ENCODE measurements around the gene SPACA9. TPM values are rescaled to one million over a fixed set of nuclear protein-coding genes. Genes with fewer than 3 reads are reported as not detected.

The SPACA9 gene
- total RNA-seq, 1 donor from 2014 or later: 0.75 TPM

- ATAC-seq (no peak), DNase-seq (ENCODE audit: low spot score) (no peak)
Observed at GRCh38 chr9:132935026-132935425, 56.3 kb downstream of the SPACA9 start.

GRCh38 chr9:132937463-132937901, 58.8 kb downstream of the SPACA9 start:
- DNase-seq (ENCODE audit: low spot score): no peak
- no peak for ATAC-seq

GRCh38 chr9:132939169-132939568, 60.5 kb downstream of the SPACA9 start:
- no peak for ATAC-seq
- DNase-seq (ENCODE audit: low spot score): no peak

Other genes starting within 250 kb of the SPACA9 start
- 7.7 TPM for gene DDX31, start 208.9 kb upstream of the SPACA9 start, total RNA-seq
- gene GTF3C4, start 208.4 kb upstream of the SPACA9 start, total RNA-seq: 6.1 TPM
- gene AK8, start 614 bp upstream of the SPACA9 start, total RNA-seq: not detected
- gene TSC1, start 65.7 kb downstream of the SPACA9 start, total RNA-seq: 16.8 TPM
- gene GFI1B, start 99.8 kb downstream of the SPACA9 start, total RNA-seq: 0.15 TPM
- 24.6 TPM for gene GTF3C5, start 152.1 kb downstream of the SPACA9 start, total RNA-seq
- 7.7 TPM for gene CEL, start 183.1 kb downstream of the SPACA9 start, total RNA-seq
- gene RALGDS, start 242.3 kb downstream of the SPACA9 start, total RNA-seq: 4.7 TPM

All from left lobe of liver (tissue), 2 donors.